ENCODE measurements around the gene TMEM147. TPM values are rescaled to one million over a fixed set of nuclear protein-coding genes. Genes with fewer than 3 reads are reported as not detected.

TMEM147 gene
- total RNA-seq, 4 donors from 2014 or later, result 186 to 202 (median 188) TPM

GRCh38 chr19:35500611-35501010 lies 44.8 kb upstream of the TMEM147 start:
- WGBS, 2 donors, result 94 to 95% methylated on average over 7 to 10 of the region's 10 CpGs
- TF ChIP-seq POLR2A (IDR thresholded peaks at IDR 0.05) (no peak), CTCF (IDR thresholded peaks at IDR 0.05) (no peak)
- H3K27ac ChIP-seq, result no peak overlapping the region
- H3K4me3 ChIP-seq (replicated peaks in 1 of 3), result no peak overlapping the region
- no peaks in the 10 kb centered on the region for H3K9me3 ChIP-seq
- no peak for DNase-seq
- intact Hi-C loops (cut with DNase I), result no loop called here
- H3K27me3 ChIP-seq, result no peaks in the 10 kb centered on the region
- H3K4me1 ChIP-seq, result peaks cover 0 to 2% of the 10 kb centered on the region in 2 donors
- peaks cover 9 to 19% of the 10 kb centered on the region in 2 donors for H3K36me3 ChIP-seq

DNA sequence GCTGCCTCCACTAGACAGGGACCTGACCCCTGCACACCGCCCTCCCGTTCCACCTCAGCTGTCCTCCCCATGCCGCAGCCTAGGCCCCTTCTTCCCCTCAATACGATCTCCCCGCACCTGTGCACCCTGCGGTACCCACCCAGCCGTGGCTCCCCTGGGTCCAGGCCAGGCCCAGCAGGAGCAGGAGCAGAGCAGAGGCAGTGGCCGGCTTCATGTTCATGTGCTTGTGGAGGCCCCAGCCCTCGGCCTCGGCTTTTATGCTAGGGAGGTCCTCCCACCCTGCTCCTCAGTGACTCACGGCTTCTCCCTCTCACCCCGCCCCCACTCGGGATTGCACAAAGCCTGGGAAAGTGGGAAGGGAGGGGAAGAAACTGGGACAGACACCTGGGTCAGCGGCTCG lies 43.7 kb upstream of the TMEM147 start:
- no peak for DNase-seq
- no peak overlapping the region for H3K4me3 ChIP-seq (replicated peaks in 1 of 3)
- no peaks in the 10 kb centered on the region for H3K9me3 ChIP-seq
- H3K27ac ChIP-seq, result no peak overlapping the region
- H3K4me1 ChIP-seq, result no peaks in the 10 kb centered on the region
- TF ChIP-seq POLR2A (IDR thresholded peaks at IDR 0.05) (no peak), CTCF (IDR thresholded peaks at IDR 0.05) (no peak)
- H3K36me3 ChIP-seq, result peaks cover 9 to 19% of the 10 kb centered on the region in 2 donors
- WGBS, 2 donors, result 83 to 84% methylated on average over 13 to 14 of the region's 15 CpGs
- H3K27me3 ChIP-seq, result no peaks in the 10 kb centered on the region
- intact Hi-C loops (cut with DNase I), result no loop called here

DNA sequence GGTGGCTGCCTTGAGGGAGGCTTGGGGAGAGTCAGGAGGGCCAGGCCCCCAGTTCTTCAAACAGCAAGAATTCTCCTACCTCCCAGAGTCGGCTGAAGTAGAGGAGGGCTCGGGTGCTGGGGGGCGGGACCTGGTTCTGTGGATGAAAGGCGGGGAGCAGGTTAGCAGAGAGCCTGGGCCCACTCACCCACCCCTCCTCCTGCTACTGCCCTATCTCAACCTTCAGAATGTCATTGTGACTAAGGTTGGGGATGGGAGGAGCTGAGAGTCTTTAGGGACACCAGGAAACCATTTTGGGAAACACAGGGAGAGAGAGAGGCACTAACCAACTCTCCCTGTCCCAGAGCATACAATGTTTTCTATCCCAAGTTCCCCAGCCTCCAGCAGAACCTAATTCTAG lies 42.7 kb upstream of the TMEM147 start:
- no peak for DNase-seq
- H3K4me3 ChIP-seq (replicated peaks in 1 of 3), result no peak overlapping the region
- peaks cover 9 to 19% of the 10 kb centered on the region in 2 donors for H3K36me3 ChIP-seq
- H3K4me1 ChIP-seq, result no peaks in the 10 kb centered on the region
- H3K9me3 ChIP-seq, result no peaks in the 10 kb centered on the region
- intact Hi-C loops (cut with DNase I), result no loop called here
- TF ChIP-seq CTCF (IDR thresholded peaks at IDR 0.05) (no peak), POLR2A (IDR thresholded peaks at IDR 0.05) (no peak)
- 79 to 91% methylated on average over 4 of the region's 4 CpGs for WGBS, 2 donors
- no peaks in the 10 kb centered on the region for H3K27me3 ChIP-seq
- H3K27ac ChIP-seq, result no peak overlapping the region

GRCh38 chr19:35506011-35506410 lies 39.4 kb upstream of the TMEM147 start:
- no peak for DNase-seq
- H3K9me3 ChIP-seq, result no peaks in the 10 kb centered on the region
- no peak overlapping the region for H3K27ac ChIP-seq
- intact Hi-C loops (cut with DNase I), result no loop called here
- TF ChIP-seq POLR2A (IDR thresholded peaks at IDR 0.05), result no peak
- H3K4me1 ChIP-seq, result peaks cover 12 to 16% of the 10 kb centered on the region in 2 donors
- H3K27me3 ChIP-seq, result no peaks in the 10 kb centered on the region
- WGBS, 2 donors, result 87% methylated on average over 7 of the region's 7 CpGs
- peaks cover 0 to 11% of the 10 kb centered on the region in 2 donors for H3K36me3 ChIP-seq
- no peak overlapping the region for H3K4me3 ChIP-seq (replicated peaks in 1 of 3)

- Histone ChIP-seq H3K4me3 (replicated peaks in 1 of 3) (no peak overlapping the region), H3K27me3 (no peaks in the 10 kb centered on the region), H3K4me1 (peaks cover 12 to 16% of the 10 kb centered on the region in 2 donors), H3K9me3 (no peaks in the 10 kb centered on the region), H3K27ac (no peak overlapping the region), H3K36me3 (peaks cover 0 to 11% of the 10 kb centered on the region in 2 donors)
- TF ChIP-seq POLR2A (IDR thresholded peaks at IDR 0.05), result no peak
- no peak for TF ChIP-seq CTCF (IDR thresholded peaks at IDR 0.05)
- intact Hi-C loops (cut with DNase I), result no loop called here
- no peak for DNase-seq
- 83 to 92% methylated on average over 11 of the region's 11 CpGs for WGBS, 2 donors
These were observed 37.9 kb upstream of the TMEM147 start for GRCh38 chr19:35507561-35507960.

DNA sequence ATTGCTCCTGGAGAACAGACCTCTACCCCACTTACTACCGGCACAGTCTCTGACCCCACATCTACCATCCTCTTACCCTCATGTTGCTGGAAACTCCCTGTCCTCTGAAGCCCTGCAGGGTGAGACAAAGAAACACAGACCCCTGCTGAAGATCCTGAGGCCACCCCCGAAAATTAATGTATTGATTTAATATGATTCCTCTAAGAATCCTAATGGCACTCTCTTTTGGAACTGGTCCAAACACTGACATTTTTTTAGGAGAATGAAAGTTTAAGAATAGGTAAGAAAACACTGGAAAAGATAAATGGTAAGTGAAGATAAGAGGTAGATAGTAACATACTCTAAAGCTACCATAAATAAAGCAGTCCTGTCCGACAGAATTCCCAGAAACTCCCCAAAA lies 37.3 kb upstream of the TMEM147 start:
- intact Hi-C loops (cut with DNase I), result no loop called here
- 82 to 95% methylated on average over 3 of the region's 3 CpGs for WGBS, 2 donors
- Histone ChIP-seq H3K27ac (no peak overlapping the region), H3K36me3 (peaks cover 0 to 11% of the 10 kb centered on the region in 2 donors), H3K4me3 (replicated peaks in 1 of 3) (no peak overlapping the region), H3K27me3 (no peaks in the 10 kb centered on the region), H3K4me1 (peaks cover 12 to 18% of the 10 kb centered on the region in 2 donors), H3K9me3 (no peaks in the 10 kb centered on the region)
- DNase-seq, result no peak
- no peak for TF ChIP-seq CTCF (IDR thresholded peaks at IDR 0.05)
- TF ChIP-seq POLR2A (IDR thresholded peaks at IDR 0.05), result no peak
